Peyer's patch (tissue), 4 donors: ENCODE data around the gene SPAG9. TPM values are rescaled to one million over a fixed set of nuclear protein-coding genes. Genes with fewer than 3 reads are reported as not detected.

Experiments
- DNase-seq, 3 donors: peaks; one replicate each; pipeline ENCODE4 v3.0.0-alpha.2; 2017 to 2019
- H3K27ac ChIP-seq, 4 donors: fragments of 200-600 bp; sonication (generic); one replicate each; pipeline ENCODE4 v1.5.1; 2016 to 2019
- H3K27me3 ChIP-seq, 2 donors: fragments of 200-600 bp; sonication (generic); one replicate each; pipeline ENCODE4 v1.5.1; 2019
- H3K36me3 ChIP-seq, 3 donors: fragments of 200-600 bp; sonication (generic); one replicate each; pipeline ENCODE4 v1.5.1; 2016 to 2019
- H3K4me1 ChIP-seq, 4 donors: fragments of 200-600 bp; sonication (generic); one replicate each; pipeline ENCODE4 v1.5.1; 2016 to 2019
- H3K4me3 ChIP-seq, 4 donors: fragments of 200-600 bp; sonication (generic); 1 replicate in 3 of 4; 2 replicates in 1 of 4; pipeline ENCODE4 v1.5.1; 2016 to 2019; ENCODE audit warnings: mild to moderate bottlenecking in 1 of 4
- H3K9me3 ChIP-seq, 4 donors: fragments of 200-600 bp; sonication (generic); one replicate each; pipeline ENCODE4 v1.5.1; 2016 to 2019; ENCODE audit warnings: mild to moderate bottlenecking in 1 of 4
- POLR2A ChIP-seq, 2 donors: fragments of 450-650 bp; IDR thresholded peaks; one replicate each; pipeline ENCODE4 v1.5.1; 2017; ENCODE audit warnings: antibody characterized with exemption in 2 of 2, mild to moderate bottlenecking in 2 of 2, moderate library complexity in 2 of 2
- total RNA-seq, 4 donors: library from RNA; depleted of rRNA; stranded (reverse); fragments of >200 nt; gene quantifications; one replicate each; pipeline ENCODE4 v1.1.0, GENCODE V29; 2016
- TF ChIP-seq, protein P1 (sequence below), 6 experiments: fragments of 450-650 bp in 4 of 6; fragments of 200-600 bp in 2 of 6; sonication (generic) in 1 of 6; IDR thresholded peaks; one replicate each; pipeline ENCODE4 v1.5.1; 2017 to 2019; ENCODE audit warnings: antibody characterized with exemption in 6 of 6, mild to moderate bottlenecking in 3 of 6, moderate library complexity in 1 of 6

The SPAG9 gene
- total RNA-seq, 4 donors from 2014 or later: 104 to 149 (median 132) TPM

DNA sequence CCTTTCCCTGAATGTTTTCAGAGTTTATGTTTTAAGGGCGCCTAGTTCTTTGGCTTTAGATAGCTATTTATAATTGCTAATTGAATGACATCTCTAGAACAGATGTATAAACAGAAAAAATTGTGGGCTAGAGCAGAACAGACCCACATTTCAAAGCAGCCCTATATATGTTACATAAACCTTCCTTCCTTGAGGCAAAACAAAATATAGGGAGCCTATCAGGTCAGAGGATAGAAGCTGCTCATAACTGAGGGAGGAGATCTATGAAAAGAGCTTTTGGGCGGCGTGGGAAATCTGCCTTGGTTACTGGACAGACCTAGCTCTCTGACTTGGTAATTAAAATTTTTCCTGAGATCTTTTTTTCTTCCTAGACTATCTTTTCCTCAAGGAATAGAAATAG is 68.4 kb downstream of the SPAG9 start:
- Histone ChIP-seq H3K27me3 (no peaks in the 10 kb centered on the region), H3K4me3 (no peak overlapping the region), H3K9me3 (no peaks in the 10 kb centered on the region), H3K27ac (no peak overlapping the region), H3K36me3 (no peaks in the 10 kb centered on the region), H3K4me1 (peaks cover 0 to 18% (median 0%) of the 10 kb centered on the region in 4 donors)
- no peak for TF ChIP-seq POLR2A (IDR thresholded peaks at IDR 0.05)
- TF ChIP-seq, protein P1, sequence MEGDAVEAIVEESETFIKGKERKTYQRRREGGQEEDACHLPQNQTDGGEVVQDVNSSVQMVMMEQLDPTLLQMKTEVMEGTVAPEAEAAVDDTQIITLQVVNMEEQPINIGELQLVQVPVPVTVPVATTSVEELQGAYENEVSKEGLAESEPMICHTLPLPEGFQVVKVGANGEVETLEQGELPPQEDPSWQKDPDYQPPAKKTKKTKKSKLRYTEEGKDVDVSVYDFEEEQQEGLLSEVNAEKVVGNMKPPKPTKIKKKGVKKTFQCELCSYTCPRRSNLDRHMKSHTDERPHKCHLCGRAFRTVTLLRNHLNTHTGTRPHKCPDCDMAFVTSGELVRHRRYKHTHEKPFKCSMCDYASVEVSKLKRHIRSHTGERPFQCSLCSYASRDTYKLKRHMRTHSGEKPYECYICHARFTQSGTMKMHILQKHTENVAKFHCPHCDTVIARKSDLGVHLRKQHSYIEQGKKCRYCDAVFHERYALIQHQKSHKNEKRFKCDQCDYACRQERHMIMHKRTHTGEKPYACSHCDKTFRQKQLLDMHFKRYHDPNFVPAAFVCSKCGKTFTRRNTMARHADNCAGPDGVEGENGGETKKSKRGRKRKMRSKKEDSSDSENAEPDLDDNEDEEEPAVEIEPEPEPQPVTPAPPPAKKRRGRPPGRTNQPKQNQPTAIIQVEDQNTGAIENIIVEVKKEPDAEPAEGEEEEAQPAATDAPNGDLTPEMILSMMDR (IDR thresholded peaks at IDR 0.05): no peak
- no peak for DNase-seq

DNA sequence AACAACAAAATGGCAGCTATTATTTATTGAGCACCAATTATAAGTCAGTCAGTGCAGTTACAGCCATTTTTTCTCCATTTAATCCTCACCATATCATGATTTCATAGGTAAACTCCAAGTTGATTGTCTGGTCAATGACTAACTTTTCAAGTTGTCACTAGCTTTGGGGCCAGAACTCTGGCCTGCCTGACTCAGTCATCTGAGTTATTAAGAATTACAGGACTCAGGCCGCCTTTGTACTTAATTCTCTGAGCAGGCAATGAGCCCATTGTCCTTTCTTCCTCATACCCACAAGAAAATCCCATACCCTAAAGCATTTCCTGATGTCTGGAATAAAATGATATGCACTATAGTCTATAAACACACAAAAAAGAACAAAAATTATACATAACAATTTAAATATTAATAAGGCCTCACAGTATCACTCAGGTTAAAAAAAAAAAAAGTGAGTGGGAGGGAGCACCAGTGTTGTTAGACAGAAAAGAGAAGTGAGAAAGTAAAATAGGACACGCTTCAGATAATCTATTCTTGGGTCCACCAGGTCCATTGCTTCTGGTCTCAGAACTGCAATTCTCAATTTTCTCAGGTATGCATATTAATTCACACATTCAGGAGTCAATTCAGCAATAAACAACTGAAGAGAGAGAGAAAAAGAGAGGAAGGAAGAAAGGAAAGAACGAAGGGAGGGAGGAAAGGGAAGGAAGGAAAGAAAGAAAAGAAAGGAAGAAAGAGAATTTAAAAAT is 70.2 kb downstream of the SPAG9 start:
- TF ChIP-seq, protein P1 (IDR thresholded peaks at IDR 0.05): no peak
- TF ChIP-seq POLR2A (IDR thresholded peaks at IDR 0.05): no peak
- H3K27me3 ChIP-seq: no peaks in the 10 kb centered on the region
- no peak overlapping the region for H3K27ac ChIP-seq
- no peaks in the 10 kb centered on the region for H3K9me3 ChIP-seq
- no peak overlapping the region for H3K4me3 ChIP-seq
- H3K36me3 ChIP-seq: no peaks in the 10 kb centered on the region
- peaks cover 0 to 10% (median 0%) of the 10 kb centered on the region in 4 donors for H3K4me1 ChIP-seq
- no peak for DNase-seq

DNA sequence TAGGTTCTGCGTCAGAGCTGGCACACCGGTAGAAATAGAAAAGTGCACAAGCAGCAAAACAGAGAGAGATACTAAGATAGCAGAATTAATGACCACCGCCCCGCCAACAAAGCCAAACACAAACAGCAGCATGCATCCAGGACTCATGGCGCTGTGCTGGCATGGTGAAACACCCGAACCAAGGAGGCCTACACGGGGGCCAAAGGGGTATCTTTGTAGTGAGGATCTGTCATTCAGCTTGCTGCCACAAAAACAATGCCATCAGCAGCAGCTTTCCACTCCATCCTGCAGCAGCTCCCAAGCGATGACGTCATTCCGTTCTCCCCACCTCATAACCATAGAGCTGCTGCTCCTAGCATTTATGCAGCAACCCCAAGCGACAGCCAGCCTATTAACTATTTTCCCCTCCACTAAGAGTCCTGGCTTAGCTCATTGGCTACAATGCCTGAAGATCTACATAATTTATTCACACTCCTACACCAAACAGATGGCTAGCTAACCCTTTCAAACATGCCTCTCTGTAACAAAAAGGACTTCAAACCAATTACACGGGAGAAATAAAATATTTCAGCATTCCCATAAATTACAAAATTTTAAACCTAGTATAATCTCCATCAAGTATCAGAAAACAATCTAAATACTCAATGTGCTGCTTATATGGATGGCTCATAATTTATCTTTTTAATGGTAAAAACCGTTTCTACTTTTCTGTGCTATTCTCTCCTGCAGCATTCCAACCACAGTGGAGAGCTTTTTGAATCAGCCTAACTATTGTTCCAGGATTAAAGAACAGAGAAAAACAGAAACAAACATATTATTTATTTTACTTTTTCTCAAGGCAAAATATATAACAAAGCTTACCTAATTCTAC is 73.9 kb downstream of the SPAG9 start:
- TF ChIP-seq, protein P1 (IDR thresholded peaks at IDR 0.05): no peak
- TF ChIP-seq POLR2A (IDR thresholded peaks at IDR 0.05): no peak
- peak overlapping the region in 1 of 4 donors; percentile 5 for H3K27ac ChIP-seq
- H3K36me3 ChIP-seq: no peaks in the 10 kb centered on the region
- peak overlapping the region in 1 of 4 donors; percentile 2 for H3K4me3 ChIP-seq
- H3K4me1 ChIP-seq: peaks cover 0 to 10% (median 0%) of the 10 kb centered on the region in 4 donors
- H3K27me3 ChIP-seq: no peaks in the 10 kb centered on the region
- H3K9me3 ChIP-seq: no peaks in the 10 kb centered on the region
- DNase-seq: peak in 1 of 3 donors; percentile 58

DNA sequence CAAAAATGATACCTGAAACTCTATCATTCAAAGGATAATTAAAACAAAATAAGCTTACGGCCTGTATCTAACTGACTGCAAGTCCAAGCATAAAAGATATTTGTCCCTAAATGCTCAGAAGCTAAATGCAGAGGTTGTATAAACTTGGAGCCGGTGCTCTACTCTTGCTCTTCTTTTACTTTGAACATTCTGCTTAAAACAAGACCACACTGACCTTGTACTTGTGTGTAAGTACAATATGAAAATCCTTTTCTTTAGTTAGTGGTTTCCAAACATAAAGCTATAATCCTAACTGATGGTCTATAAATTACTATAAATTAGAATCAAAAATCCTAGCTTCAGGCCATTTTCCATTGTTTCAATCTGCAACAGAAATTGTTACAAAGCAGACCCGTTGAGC is 74.6 kb downstream of the SPAG9 start:
- DNase-seq: no peak
- TF ChIP-seq, protein P1 (IDR thresholded peaks at IDR 0.05): no peak
- TF ChIP-seq POLR2A (IDR thresholded peaks at IDR 0.05): no peak
- Histone ChIP-seq H3K27ac (peak overlapping the region in 1 of 4 donors; percentile 5), H3K4me1 (peaks cover 0 to 10% (median 0%) of the 10 kb centered on the region in 4 donors), H3K36me3 (no peaks in the 10 kb centered on the region), H3K27me3 (no peaks in the 10 kb centered on the region), H3K9me3 (no peaks in the 10 kb centered on the region), H3K4me3 (peak overlapping the region in 1 of 4 donors; percentile 2)

DNA sequence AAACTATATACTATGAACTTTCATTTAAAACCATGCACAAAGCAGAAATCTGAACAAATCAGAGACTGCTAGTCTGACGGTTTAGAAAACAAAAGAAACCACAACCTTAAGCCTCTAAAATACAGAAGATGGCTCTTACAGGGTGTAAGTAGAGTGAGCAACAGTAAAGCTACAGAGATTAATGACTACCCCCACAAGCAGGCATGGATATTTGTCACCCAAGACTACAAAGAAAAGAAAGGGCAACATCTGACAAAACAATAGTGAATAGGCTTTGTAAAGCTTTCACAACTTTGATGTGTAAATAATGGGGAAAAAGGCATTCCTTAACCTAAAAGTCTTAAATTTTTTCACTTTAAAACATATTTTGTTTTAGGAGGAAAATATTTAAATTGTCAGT is 75.0 kb downstream of the SPAG9 start:
- no peaks in the 10 kb centered on the region for H3K9me3 ChIP-seq
- H3K4me3 ChIP-seq: no peak overlapping the region
- peaks cover 0 to 10% (median 0%) of the 10 kb centered on the region in 4 donors for H3K4me1 ChIP-seq
- no peak overlapping the region for H3K27ac ChIP-seq
- no peaks in the 10 kb centered on the region for H3K36me3 ChIP-seq
- TF ChIP-seq, protein P1 (IDR thresholded peaks at IDR 0.05): no peak
- TF ChIP-seq POLR2A (IDR thresholded peaks at IDR 0.05): no peak
- H3K27me3 ChIP-seq: no peaks in the 10 kb centered on the region
- DNase-seq: no peak
